HG03280 (cell line): ENCODE measurements around the gene CDKAL1.
A peak's percentile ranks its signal among the peaks of the same experiment; 100 is the strongest.

ENCODE experiments used
- ATAC-seq: cut with Tn5 transposase; IDR thresholded peaks from one replicate; pipeline ENCODE4 v1.9.1; 2021; ENCODE audit warnings: mild to moderate bottlenecking, moderate library complexity; ENCODE audit not compliant: unreplicated experiment

CDKAL1 gene

DNA sequence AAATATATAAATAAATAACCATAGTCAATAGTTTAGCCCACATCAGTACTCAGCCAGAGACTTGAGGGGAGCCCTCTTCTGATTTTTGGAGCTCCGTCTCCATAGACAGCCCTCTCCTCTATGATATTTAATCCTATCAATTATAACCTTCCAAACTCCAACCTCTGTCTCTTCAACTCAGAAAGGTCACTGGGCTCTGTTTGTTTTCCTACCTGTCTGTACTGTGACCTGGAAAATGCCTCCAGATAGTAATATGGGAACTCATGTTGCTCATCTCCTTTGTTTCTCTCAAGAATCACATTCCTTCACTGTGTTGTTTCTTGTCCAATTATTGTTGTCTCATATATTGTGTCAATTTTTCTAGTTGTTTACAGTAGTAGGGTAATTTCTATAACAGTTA, 409.7 kb downstream of the CDKAL1 start:
- ATAC-seq, result no peak

DNA sequence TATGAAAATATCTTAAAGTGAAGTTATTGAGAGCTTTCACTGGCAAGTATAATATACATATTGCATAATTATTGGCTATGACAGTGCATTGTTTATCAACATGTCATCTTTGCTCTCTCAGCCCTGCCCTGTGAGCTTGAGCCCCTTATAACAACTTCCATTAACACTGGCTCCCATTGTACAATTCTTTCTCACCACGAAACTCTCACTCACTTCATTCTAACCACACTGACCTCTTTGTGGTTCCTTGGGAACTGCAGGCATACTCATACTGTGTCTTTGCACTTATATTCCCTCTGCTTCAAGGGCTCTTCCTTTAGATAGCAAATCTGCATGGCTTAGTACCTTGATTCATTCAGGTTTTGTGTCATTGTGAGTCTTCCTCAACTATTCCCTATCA, 411.8 kb downstream of the CDKAL1 start:
- ATAC-seq, result peak; percentile 64

DNA sequence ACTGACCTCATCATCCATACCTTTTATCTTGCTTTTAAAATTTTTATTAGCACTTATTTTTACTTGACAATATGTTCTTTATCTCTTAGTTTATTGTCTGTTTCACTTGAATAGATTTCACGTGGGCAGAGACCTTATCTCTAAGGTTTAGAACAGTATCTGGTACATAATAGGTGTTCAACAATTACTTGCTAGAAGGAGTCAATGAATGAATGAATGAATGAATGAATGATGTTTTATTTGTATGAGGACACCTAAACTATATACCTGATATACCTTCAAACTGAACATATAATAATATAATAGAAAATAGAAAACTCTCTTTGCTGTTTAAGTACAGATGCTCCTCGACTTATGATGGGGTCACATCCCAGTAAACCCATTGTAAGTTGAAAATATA, 412.6 kb downstream of the CDKAL1 start:
- ATAC-seq, result no peak

DNA sequence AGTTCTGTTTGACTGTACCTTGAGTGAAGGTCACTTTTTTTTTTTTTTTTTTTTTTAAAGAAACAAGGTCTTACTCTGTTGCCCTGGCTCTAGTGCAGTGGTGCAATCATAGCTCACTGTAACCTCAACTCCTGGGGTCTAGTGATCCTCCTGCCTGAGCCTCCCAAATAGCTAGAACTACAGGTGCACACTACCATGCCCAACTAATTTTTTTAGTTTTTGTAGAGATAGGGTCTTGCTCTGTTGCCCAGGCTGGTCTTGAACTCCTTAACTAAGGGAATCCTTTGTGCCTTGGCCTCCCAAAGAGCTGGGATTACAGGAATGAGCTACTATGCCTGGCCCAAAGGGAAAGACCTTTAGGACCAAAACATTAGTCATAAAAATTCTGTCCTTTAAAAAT, 413.7 kb downstream of the CDKAL1 start:
- ATAC-seq, result no peak

DNA sequence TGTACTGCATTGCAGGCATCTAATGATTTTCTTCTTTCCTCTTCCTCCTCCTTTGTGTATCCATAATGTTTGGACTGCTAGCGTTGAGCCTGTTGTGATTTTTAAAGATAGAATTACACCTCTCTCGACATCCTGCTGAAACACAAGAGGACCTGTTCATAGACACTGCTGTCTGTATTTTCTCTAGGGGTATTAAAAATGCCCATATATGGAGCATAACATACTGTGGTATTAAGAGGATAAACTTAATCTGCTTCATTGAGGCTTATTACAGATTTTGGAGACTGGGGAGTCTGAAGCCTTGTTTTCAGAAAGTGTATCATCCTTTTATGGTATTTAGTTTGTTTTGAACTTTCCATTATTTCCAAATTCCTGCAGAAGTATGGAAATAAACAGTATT, 414.3 kb downstream of the CDKAL1 start:
- ATAC-seq, result no peak

DNA sequence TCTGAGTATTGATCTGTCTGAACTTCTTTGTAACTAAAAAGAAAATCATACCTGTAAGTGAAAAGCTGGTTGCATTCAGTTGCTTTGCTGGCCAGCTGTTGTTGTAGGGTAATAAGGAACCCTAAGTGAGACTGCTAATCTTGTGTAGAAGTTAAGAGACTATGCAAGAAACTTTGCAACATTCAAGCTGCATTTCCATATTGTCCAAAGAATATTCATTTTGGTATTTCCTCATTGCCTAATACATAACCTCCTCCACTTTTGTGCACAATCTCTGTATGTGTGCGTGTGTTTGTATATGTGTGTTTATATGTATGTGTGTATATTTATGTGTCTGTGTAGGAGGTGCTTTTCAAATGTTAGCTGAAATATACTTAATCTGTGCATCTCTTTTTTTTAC, 414.9 kb downstream of the CDKAL1 start:
- ATAC-seq, result no peak

DNA sequence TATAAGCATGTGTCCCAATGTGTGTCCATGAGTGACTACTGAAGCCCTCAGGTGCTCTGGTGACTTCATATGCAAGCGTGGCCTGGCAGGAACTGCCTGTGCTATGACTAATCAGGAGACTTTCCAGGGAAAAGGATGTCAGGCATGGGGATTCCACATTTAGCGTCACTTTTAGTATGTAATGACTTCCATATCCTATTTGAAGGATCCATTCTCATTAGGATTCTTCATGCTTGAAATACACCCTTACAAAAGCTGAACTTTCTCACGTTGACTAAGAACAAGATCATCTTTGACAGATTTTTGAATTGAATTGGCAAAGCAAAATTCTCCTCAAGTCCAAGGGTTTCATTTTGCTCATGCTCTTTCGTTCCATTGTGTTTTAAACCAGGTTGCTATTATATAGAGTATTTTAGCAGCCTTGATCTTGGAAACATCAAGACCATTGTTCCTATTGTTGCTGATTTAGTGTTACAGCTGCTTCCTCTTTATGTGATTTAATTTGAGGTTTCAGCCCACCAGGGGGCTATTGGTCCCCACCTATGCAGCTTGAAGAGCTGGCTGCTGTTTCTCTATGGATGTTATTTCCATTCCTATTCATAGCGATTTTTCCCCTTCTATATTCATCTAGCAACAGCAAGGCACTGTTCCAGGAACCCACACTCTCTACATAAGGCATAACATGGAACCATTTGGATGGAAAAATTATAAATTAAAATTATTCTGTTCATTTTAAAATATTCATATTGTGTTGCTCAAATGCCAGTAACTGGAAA, 418.6 kb downstream of the CDKAL1 start:
- no peak for ATAC-seq

DNA sequence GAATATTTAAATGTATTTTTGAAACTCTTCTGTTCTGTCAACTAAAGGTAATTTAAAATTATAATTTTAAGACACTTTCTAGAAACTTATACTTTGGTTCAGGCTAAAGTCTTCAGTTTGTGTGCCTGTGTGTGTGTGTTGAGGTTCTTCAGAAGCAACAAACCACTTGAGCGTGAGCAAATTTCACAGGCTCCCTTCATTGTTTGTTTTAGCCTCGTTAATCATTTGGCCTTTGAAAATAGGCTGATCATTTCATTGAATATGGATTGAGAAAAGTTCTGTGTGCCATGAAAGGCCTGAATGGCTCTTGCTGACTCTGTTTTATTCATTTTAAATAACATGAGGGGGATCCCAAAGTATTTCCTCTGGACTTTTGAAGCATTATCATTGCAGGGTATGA, 420.1 kb downstream of the CDKAL1 start:
- no peak for ATAC-seq

DNA sequence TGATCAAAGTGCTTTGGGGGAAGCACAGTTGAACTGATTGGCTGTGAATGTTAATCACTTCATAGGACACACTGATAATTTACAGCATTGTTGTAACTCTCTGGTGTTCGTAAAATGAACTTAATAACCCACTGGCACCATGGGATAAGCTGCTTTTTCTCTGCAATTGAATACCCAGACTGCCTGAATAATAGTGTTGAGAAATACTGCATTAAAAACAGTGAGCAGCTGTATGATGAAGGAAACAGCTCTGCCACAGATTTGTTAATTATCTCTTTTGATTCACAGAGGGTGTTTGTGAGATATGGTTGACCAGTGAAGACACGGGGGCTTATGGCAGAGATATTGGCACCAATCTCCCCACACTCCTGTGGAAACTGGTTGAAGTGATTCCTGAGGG, 420.9 kb downstream of the CDKAL1 start:
- no peak for ATAC-seq

DNA sequence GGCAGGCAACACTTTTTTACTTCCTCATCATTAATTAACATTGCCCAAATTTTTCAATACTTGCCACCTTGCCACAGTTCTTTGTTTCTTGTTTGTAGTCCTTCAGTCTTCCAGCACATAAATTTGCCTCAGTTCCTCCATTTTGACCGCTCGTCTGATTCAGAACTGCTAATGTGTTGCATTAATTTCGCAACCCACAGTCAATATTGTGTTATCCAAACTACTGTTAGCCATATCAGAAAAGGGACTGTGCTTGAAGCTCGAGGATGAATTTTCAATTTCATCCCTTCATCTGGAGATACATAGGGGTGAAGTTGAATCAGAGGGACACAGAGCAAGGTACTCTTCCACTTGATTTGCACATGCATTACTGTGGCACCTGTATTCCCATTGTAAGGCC, 421.5 kb downstream of the CDKAL1 start:
- ATAC-seq, result no peak

DNA sequence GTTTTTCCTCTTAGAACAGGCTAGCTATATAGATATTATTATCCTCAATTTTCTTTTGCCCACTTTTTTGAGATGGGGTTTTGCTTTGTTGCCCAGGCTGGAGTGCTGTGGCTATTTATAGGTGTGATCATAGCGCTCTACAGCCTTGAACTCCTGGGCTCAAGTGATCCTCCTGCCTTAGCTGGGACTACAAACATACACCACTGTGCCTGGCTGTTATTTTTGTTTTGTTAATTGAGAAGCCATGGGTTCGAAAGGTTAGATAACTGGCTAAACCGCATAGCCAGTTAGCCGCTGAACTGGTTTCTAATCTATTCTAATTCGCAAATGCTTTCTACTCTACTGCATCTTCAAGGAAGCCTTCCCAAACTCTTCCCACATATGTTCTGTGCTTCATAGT, 425.8 kb downstream of the CDKAL1 start:
- ATAC-seq, result no peak

DNA sequence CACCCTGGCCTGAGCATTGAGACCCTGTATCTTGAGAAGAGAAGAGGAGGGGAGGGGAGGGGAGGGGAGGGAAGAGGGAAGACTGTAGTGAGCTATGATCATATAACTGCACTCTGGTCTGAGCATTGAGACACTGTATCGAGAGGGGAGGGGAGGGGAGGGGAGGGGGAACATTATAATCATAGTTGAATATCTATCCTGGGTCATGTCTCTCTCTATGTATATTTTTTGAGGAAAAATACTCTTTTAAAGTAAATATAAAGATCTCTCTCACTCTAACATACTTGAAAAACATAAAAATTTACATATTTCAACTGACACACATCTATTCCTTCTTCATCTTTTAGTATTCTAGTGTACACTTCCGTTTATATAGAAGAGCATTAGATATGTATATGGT, 431.0 kb downstream of the CDKAL1 start:
- no peak for ATAC-seq

DNA sequence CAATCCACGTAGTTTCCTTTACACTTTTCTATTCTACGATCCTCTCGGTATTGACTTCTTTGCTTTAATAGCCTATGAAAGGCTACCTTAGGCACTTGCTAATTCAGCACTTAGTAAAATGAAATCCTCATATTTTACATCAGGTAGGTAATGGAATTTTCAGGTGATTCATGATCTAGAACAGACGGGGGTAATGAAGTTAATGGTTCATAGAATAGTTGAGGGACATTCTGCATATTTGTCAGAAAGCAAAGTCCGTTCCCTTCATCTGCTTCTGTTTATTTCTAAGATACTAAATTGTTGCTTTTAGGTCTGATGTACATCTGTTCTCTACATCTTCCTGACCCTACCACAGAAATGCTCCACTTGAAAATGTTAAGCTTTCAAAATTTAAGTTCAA, 431.7 kb downstream of the CDKAL1 start:
- no peak for ATAC-seq

DNA sequence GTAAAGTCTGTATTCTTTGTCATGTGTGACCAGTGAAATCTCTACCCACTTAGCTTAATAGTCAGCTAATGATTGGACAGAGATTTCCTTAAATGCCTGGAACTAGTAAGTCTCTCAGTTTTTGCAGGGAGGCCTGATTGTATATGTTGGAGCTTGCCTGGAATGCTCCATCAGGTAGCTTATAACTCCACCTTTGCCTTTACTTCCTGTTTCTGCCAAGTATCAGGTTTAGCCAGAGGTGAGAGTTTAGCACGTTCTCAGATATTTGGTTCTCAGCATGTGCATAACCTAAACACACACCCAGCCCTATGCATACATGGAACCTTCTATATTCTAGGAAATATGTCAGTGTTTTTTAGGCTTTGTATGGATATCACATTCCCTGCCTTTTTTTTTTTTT, 435.3 kb downstream of the CDKAL1 start:
- no peak for ATAC-seq

DNA sequence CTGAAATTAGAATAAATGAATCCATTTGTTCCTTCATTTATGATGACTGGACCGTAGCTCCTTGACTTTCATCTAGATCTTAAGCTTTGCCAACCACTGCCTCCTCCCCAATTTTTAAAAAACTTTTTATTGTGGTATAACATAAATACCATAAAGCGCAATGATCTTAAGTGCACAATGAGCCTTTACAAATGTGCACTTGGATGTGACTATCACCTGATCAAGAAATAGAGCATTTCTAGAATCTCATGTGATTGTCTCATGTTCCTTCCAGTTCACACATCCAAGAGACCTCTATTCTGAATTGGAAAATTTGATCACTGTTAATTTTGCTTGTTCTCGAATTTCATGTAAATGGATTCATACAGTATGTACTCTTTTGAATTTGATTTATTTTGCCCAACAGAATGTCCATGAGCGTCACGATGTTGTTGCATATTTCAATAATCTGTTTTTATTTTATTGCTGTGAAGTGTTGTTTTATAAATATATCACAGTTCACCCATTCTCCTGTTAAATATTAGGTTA, 442.2 kb downstream of the CDKAL1 start:
- ATAC-seq, result no peak

DNA sequence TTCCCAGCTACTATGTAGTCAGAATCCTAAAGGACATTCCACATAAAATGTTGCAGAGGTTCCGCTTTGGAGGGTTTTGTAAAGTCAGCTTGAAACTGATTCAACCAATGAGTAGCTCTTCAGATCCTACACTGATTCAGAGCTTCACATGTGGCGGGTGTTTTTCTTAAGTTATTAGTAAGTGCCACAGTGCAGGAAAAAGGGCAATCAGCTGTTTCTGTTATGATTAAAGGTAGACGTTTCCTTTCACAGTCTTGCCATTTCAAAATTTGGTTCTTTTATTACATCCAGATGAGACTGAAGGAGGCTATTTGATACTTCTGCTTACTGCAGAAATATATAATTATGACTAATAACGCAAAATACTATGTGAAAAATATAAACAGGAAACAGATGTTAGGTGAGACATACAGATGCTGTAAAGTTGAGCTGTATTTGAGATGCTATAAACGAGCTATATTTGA, 443.9 kb downstream of the CDKAL1 start:
- ATAC-seq, result peak; percentile 74

DNA sequence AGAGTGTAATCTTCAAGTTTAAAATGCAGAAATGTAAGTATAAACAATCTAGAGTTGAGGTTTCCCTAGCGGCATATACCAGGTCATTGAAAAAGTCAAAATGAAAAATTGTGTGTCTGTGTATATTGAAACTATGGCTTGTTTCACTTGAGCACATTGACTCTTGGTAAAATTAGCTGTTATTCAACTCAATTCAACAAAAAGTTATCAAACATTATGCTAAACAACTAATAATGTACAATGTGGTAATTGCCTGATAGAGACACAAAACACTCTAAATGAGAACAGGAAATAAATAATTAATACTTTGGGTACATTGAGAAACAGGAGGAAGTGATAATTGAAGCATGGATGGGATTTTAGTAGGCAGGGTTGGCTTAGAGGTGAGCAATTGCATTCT, 444.8 kb downstream of the CDKAL1 start:
- no peak for ATAC-seq

DNA sequence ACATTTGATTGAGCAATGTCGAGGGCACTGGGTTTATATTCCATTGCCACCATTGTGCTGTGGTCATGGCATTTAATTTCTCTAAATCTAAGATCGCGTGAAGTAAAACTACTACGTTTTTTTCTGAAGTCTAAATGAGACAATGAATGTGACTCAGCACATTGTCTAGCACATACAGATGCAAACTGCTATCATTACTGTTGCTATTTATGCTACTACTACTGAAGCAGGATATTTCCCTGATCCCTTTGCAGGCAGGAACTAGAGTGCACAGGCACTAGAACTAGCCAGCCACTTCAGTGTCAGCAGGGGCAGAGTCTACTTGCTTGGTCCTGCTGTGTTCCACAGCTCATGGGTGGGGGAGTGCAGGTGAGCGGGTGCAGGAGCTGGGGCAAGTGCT, 449.7 kb downstream of the CDKAL1 start:
- ATAC-seq, result no peak

DNA sequence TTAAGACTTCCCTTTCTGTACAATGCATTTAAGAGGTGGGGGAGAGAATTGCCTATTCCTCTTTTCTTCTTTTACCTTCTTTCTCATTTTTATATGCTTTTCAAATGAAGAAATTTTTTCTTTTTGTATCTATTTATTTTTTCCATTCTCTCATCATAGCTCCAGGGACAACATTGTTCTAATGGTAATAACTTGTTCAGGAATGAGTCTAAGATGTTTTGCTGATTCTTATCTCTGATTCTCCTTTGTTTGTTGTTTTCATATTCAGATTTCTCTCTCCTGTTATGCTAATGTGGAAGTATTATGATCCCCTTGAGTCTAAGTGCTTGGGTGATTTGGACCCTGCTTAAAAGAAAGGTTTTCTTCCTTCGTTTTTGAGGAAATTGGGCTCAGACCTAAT, 451.6 kb downstream of the CDKAL1 start:
- no peak for ATAC-seq

DNA sequence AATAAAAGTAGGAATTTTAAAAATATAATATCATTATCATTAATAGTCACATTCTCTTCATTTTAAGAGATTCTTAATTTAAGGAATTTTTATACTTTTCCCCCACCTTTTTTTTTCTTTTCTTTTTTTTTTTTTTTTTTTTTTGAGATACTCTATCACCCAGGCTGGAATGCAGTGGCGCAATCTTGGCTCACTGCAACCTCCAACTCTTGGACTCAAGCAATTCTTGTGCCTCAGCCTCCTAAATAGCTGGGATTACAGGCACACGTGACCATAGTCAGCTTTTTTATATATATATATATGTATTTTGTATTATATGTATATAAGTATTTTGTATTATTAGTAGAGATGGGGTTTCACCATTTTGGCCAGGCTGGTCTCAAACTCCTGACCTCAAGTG, 457.7 kb downstream of the CDKAL1 start:
- no peak for ATAC-seq

DNA sequence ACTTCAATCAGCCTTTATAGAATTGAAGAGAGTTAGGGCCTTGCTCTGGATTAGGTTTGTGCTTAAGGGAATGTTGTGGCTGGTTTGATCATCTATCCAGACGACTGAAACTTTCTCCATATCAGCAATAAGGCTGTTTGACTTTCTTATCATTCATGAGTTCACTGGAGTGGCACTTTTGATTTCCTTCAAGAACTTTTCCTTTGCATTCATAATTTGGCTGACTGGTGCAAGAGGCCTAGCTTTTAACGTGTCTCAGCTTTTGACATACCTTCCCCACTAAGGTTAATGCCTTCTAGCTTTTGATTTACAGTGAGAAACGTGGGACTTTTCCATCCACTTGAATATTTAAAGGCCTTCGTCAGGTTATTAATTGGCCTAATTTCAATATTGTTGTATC, 461.8 kb downstream of the CDKAL1 start:
- ATAC-seq, result no peak

DNA sequence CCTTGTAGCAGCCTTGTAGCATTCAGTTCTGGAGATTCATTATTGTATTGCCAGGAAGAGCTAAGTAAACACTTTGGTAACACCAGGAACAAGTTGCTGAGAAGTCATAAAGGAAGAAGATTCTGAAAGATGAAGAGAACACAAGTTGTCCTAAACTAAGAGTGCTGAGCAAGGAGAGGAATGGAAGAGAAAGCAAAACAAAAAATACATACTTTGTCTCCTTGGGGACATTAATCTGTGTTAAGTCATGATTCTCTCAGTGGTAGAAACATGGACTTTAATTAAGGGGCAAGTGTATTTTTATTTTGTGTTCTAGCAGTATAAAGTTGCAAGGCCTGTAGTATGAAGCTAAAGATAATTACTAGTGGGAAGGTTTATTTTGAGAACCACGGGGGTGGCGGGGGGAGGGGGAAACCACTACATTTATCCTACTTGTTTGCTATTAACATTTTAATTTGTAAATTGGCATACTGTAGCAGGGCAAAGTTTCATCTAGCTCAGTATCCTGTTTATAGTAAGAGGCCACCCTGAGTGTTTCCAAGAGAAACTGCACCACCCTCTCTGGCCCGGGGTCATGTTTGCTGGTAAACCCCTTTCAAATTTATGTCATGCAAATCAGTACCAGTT, 463.0 kb downstream of the CDKAL1 start:
- no peak for ATAC-seq

DNA sequence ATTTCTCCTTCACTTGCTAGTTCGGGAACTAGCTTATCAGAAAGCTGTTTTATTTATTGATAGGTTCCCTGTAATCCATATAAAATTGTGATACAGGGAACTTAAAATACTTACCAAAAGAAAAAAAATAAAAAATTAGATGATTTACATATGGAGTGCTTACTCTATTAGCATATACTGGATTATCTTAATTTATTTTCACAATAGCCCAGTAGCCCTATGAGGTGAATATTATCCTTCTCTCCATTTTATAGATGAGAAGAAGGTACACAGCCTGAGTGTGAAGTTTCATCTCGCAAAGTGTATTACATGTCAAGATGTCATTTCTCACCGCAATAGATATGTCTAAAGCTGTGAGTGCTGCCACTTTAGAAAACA, 463.5 kb downstream of the CDKAL1 start:
- ATAC-seq, result no peak
